H1 (cell line): ENCODE data around the gene ICOSLG.

Experiments used
- EZH2 ChIP-seq: fragments of 200-600 bp; sonication (generic); IDR thresholded peaks from 2 replicates; pipeline ENCODE4 v1.7.1; 2012; ENCODE audit warnings: low read depth, mild to moderate bottlenecking, moderate library complexity, low read length, inconsistent platforms; ENCODE audit not compliant: severe bottlenecking
- KDM1A ChIP-seq: fragments of 200-600, 300-600 bp; sonication (generic); IDR thresholded peaks from 2 replicates; pipeline ENCODE4 v1.7.1; 2016; ENCODE audit warnings: mild to moderate bottlenecking, low read length, borderline replicate concordance
- KDM5A ChIP-seq: fragments of 200-600 bp; IDR thresholded peaks from 2 replicates; pipeline ENCODE4 v1.7.1; 2012; ENCODE audit warnings: mild to moderate bottlenecking, low read length, inconsistent platforms, mixed read lengths
- POLR2A ChIP-seq, 2 experiments: IDR thresholded peaks; 1 replicate in 1 of 2; 2 replicates in 1 of 2; pipeline ENCODE4 v1.6.1; 2011; ENCODE audit warnings: low read depth in 2 of 2, low read length in 2 of 2, mild to moderate bottlenecking in 2 of 2; ENCODE audit errors: control extremely low read depth in 1 of 2
- RFX5 ChIP-seq: IDR thresholded peaks from 2 replicates; pipeline ENCODE4 v1.6.1; 2011; ENCODE audit warnings: low read depth, low read length, improper control_type of control experiment, borderline replicate concordance
- RNF2 ChIP-seq: fragments of 200-900, 300-1000 bp; sonication (generic); IDR thresholded peaks from 2 replicates; pipeline ENCODE4 v1.7.1; 2016; ENCODE audit warnings: borderline replicate concordance, low read depth, mild to moderate bottlenecking, antibody characterized with exemption, low read length; ENCODE audit not compliant: poor library complexity, severe bottlenecking; ENCODE audit errors: missing control alignments
- SIX5 ChIP-seq: IDR thresholded peaks from 2 replicates; pipeline ENCODE4 v1.6.1; 2011; ENCODE audit warnings: mild to moderate bottlenecking, low read depth, low read length
- YY1 ChIP-seq: IDR thresholded peaks from 2 replicates; pipeline ENCODE4 v1.6.1; 2011; ENCODE audit warnings: low read depth, mild to moderate bottlenecking, low read length
- TF ChIP-seq, protein P1 (sequence below), 3 experiments: IDR thresholded peaks; 1 replicate in 2 of 3; 2 replicates in 1 of 3; pipeline versions ENCODE4 v1.5.1 to v1.6.1; 2011; ENCODE audit warnings: low read length in 3 of 3, mild to moderate bottlenecking in 3 of 3, inconsistent platforms in 2 of 3, low read depth in 1 of 3, moderate library complexity in 1 of 3; ENCODE audit not compliant: insufficient read depth in 1 of 3; ENCODE audit errors: control extremely low read depth in 1 of 3

DNA sequence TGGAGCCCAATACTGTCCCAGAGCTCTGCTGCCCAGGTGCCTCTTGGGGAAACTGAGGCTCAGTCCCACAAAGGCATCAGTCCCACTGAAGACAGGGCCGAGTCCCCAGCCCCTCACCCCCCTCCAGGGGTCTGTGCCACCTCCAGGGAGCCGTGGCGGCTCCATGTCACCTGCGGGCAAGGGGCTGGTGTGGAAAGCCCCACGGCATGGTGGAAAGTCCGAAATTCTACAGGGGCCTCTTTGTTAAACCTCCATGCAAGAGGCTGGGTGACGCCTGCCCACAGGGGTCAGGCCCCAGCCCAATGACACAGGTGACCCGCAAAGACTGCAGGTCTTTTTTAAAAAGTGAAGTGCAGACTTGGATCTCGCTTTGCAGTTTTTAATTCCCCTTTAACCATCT is 41.6 kb upstream of the ICOSLG start:
- TF ChIP-seq, protein P1, sequence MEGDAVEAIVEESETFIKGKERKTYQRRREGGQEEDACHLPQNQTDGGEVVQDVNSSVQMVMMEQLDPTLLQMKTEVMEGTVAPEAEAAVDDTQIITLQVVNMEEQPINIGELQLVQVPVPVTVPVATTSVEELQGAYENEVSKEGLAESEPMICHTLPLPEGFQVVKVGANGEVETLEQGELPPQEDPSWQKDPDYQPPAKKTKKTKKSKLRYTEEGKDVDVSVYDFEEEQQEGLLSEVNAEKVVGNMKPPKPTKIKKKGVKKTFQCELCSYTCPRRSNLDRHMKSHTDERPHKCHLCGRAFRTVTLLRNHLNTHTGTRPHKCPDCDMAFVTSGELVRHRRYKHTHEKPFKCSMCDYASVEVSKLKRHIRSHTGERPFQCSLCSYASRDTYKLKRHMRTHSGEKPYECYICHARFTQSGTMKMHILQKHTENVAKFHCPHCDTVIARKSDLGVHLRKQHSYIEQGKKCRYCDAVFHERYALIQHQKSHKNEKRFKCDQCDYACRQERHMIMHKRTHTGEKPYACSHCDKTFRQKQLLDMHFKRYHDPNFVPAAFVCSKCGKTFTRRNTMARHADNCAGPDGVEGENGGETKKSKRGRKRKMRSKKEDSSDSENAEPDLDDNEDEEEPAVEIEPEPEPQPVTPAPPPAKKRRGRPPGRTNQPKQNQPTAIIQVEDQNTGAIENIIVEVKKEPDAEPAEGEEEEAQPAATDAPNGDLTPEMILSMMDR (IDR thresholded peaks at IDR 0.05; ENCODE audit: control extremely low read depth in 1 of 3, insufficient read depth in 1 of 3, low read depth in 1 of 3, low read length in 3 of 3): no peak
- TF ChIP-seq YY1: no peak
- no peak for TF ChIP-seq KDM5A
- no peak for TF ChIP-seq KDM1A
- no peak for TF ChIP-seq POLR2A (IDR thresholded peaks at IDR 0.05; ENCODE audit: control extremely low read depth in 1 of 2, low read depth in 2 of 2, low read length in 2 of 2)
- no peak for TF ChIP-seq EZH2
- no peak for TF ChIP-seq RFX5
- TF ChIP-seq SIX5: no peak
- no peak for TF ChIP-seq RNF2
